GF-D8 (cell line): ENCODE results near the gene LY6G5B.

ENCODE experiments used
- DNase-seq: peaks from one replicate; lab custom pipeline; 2025; lab: John Stamatoyannopoulos, UW

Gene LY6G5B

GRCh38 chr6:31715022-31715958 is 45.5 kb downstream of the LY6G5B start, which contains the start of gene LY6G6D:
LY6G6D (plus strand) TSS chr6:31715348; CDS start chr6:31715356, 8 bp downstream.
- DNase-seq: no peak

GRCh38 chr6:31717499-31718222 is 47.9 kb downstream of the LY6G5B start:
- no peak for DNase-seq

DNA sequence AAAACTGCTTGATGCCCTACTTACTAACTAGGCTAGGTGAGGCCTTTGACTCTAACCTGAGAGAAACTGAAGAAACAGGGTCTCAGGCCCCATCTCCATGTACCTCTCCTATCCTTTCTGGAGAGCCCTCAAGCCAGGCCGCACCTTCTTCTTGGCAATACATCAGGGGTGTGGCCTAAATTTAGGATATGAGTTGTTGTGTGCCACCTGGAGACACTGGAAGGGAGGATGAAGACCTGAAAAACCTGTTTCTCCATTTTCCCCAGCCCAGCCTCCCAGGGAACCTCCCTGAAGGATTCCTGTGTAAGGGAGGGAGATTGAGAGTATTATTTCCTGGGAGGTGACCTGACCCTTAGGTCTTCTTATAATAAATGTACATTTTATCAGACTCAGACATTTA is 48.5 kb downstream of the LY6G5B start:
- no peak for DNase-seq

- DNase-seq: no peak
Measured at GRCh38 chr6:31719001-31719400, 49.2 kb downstream of the LY6G5B start.

DNA sequence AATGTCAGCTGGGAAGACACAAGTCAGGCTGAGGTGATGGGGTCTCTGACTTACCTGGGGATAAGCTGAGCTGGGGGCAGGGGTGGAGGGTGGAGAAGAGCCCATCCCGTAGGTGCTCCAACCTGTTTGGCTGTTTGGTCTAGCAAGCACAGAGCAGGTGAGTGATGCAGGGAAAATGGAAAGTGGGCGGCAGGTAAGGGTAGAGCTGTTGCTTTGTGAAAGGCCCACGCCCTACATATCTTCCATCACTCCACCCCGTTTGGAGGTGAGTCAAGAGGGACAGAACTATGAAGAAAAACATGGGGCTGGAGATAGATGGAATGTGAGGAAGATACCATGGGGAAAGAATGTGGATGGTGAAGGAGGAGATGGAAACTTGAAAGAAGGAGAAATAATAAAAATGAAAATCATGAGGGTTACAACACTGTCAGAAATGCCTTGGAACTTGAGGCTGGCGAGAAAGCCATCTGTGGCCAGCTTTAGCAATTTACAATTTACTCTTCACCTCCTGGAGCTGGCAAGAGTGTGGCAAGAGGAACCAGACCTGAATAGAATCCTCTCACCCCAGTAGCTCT is 50.5 kb downstream of the LY6G5B start:
- no peak for DNase-seq

GRCh38 chr6:31721351-31722020 is 51.7 kb downstream of the LY6G5B start, which contains the start of gene LY6G6C:
LY6G6C (minus strand) TSS chr6:31721746; CDS start chr6:31721679, 67 bp downstream.
- DNase-seq: no peak

DNA sequence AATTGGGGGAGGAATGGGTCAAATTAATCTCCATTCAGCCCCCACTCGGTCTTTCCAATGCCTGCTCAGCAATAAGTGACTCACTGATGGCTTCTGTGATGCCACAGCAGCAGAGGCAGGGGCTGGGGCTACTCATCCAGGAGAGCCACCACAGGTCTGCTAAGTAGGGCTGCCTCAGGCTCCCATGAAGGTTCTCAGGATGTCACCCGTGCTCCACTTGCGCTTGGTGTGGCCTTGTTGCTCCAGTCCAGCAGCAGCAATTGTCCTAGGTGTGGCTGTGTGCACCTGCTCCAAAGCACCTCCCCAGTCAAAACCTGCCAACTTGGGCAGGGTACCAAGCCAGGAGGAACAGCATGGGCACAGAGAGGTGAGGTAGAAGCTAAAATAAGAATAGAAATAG is 52.4 kb downstream of the LY6G5B start:
- DNase-seq: no peak
